T47D (cell line): ENCODE data around the gene UVSSA.
"Not testable (repeated sequence)": the region's sequence is repeated elsewhere in the genome, so short reads cannot be mapped to it uniquely, and the experiment has no call there.

Experiments
- DNase-seq, 2 experiments: peaks; one replicate each; pipeline versions ENCODE4 v3.0.0 to v3.0.0-alpha.2; 2011 to 2012; ENCODE audit warnings: low read depth in 1 of 2, low spot score in 1 of 2
- JUND ChIP-seq: IDR thresholded peaks from 2 replicates; pipeline ENCODE4 v1.6.1; 2012; ENCODE audit warnings: low read depth
- in situ Hi-C: cut with HindIII; loops from 2 replicates; pipeline ENCODE4 v1.10.0; 2016; ENCODE audit warnings: low sequenced_read_pairs, low pct_unique_long_range_greater_than_20kb

UVSSA gene

DNA sequence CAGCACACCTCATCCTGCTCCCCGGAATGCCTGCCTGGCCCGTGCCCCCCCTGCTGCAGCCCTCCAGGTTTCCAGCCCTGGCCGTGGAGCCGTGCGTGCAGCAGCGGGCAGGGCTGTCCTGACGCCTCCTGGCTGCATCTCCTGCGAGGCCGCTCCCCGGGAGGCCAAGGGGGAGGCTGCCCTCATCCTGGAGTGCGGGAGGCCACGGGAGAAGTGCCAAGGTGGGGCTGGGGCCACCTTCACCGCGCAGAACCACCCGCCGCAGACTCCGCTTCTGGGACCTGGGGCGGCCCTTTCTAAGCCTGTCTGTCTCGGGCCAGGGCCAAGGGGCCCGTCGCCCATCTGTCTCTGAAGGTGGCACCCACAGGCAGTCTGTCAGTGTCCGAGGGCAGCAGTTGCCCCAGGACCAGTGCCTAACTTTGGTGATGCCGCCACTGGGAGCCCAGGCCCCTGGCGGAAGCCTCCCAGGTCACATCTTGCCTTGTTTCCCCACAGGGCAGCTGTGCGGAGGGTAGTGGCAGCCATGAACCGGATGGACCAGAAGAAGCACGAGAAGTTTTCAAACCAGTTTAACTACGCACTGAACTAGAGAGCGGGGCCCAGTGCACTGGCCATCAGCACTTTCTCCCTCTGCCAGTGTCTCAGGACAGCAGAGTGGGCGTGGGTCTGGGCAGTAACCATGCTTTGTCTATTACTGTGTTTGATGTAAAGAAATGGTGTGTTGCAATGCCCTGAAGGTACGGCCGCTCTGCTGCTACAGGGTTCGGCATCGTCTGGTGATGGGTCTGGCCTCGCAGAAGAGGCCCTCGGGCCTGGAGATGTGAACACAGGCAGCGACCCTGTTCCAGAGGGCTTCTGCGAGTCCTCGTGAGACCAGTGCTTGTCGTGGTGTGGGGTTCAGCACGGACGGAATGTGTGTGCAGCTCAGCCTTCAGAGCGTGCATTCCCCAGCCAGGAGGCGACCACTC is 38.6 kb downstream of the UVSSA start:
- no peak for DNase-seq
- TF ChIP-seq JUND, result no peak
- in situ Hi-C loops, result no loop called here

DNA sequence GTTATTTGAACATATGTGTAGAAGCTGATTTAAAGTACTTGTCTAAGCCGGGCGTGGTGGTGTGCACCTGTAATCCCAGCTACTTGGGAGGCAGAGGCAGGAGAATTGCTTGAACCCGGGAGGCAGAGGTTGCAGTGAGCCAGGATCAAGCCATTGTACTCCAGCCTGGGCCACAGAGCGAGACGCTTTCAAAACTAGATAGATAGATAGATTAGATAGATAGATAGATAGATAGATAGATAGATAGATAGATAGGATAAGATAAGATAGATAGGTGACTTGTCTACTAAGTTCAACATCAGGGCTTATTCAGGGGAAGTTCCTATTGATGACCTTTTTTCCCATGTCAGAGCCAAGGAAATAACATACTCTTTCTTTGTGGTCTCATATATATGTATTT is 46.4 kb downstream of the UVSSA start:
- in situ Hi-C loops, DNase-seq: not testable (repeated sequence)

DNA sequence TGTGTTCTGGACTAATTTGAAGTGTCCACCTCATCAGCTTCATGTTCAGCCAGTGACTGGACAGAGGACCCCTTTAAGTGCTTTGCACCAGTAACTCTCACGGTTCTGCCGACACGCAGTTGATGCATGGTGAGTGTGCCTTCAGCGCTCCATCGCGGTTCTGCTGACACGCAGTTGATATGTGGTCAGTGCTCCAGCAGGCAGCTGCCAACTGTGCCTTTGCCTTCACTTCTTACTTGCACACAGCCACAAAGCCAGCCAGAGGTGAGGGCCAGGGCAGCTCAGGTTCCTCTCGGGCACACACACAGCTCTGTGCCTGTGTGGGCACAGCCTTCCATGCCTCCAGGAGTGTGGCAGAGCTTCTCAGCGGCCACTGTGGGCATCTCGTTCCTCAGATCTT is 46.9 kb downstream of the UVSSA start:
- no peak for DNase-seq

GRCh38 chr4:1394554-1395388 is 47.8 kb downstream of the UVSSA start:
- in situ Hi-C loops, DNase-seq: not testable (repeated sequence)

More for the DNA sequence above, 46.9 kb downstream of the UVSSA start:
- no peak for TF ChIP-seq JUND
- in situ Hi-C loops, result no loop called here

GRCh38 chr4:1395389-1395820 is 48.4 kb downstream of the UVSSA start:
- in situ Hi-C loops, DNase-seq: not testable (repeated sequence)

GRCh38 chr4:1395941-1396805 is 49.2 kb downstream of the UVSSA start:
- no peak for TF ChIP-seq JUND
- in situ Hi-C loops, result no loop called here
- no peak for DNase-seq

- in situ Hi-C loops, result no loop called here
- DNase-seq, result no peak
- no peak for TF ChIP-seq JUND
Measured at GRCh38 chr4:1396806-1397455, 49.9 kb downstream of the UVSSA start.

DNA sequence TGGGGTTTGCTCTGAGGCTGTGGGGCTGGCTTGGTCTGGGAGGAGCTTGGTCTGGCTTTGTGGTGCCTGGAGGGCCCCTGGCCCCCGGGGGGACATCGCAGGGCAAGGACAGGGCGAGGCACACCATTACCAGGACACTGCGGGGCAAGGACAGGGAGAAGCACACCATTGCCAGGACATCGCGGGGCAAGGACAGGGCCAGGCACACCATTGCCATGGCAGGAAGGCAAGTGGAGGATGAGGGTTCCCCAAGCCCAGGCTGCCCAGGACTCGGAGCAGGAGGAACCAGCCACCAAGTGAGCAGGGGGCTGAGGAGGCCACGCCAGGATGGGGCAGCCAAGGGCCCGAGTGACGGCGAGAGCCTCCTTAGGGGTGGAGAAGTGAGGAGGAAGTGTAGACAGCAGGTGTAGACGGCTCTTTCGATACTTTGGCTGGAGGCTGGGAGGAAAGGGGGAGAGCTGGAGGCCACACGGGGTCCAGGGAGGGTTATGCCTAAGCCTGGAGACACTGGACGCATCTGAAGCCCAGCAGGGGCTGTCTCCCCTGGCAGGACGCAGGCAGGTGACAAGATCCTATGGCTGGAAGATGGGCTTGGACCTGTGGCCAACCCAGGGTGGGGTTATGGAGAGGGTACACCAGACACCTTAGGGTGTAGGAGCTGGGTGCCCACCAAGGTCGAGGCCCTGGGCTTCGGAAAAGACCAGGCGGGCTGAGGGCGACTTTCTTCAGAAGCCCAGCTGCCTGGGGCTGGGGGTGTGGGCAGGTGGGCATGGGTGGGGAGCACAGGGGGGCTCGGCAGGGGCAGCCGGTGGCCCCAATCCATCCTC is 51.9 kb downstream of the UVSSA start:
- in situ Hi-C loops, result no loop called here

DNA sequence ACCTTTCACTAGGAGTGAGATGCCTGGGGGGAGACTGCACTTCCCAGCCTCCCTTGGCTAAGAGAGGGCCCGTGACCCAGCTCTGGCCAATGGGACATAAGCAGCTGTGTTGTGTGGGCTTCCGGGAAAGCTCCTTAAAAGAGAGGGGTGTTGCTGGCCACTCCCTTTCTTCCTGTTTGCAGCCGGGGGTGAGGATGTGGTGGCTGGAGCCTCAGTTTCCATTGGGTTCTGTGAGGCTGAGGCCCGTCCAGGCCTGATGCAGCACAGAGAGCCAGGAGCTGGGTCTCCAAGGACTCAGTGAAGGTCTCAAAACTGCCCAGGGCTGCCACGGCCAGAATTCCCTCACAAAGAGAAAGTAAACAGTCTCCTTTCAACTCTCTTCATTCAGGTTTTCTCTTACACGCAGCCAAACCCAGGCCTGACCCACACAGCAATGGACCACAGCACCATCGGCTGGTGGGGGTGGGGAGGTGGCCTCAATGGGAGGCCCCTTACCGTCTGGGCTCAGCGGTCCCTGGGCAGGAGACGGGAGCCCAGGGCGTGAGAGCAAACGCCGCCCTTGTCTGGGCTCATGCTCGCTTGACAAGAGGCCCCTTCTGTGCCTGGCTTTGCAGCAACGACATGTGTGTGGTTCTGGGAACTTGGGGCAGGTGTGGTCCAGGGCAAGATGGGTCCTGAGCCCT is 52.6 kb downstream of the UVSSA start:
- DNase-seq, result no peak
- in situ Hi-C loops, result no loop called here
- TF ChIP-seq JUND, result no peak

More for the DNA sequence above, 51.9 kb downstream of the UVSSA start:
- TF ChIP-seq JUND, result no peak
- no peak for DNase-seq

GRCh38 chr4:1400191-1400805 is 53.3 kb downstream of the UVSSA start:
- DNase-seq, result no peak
- TF ChIP-seq JUND, result no peak
- in situ Hi-C loops, result no loop called here
